GM18873 (cell line): Measurements from ENCODE around the gene SLC17A7.

ENCODE experiments used
- ATAC-seq: cut with Tn5 transposase; IDR thresholded peaks from one replicate; pipeline ENCODE4 v1.9.1; 2021; ENCODE audit warnings: mild to moderate bottlenecking, moderate library complexity, moderate number of reproducible peaks; ENCODE audit not compliant: unreplicated experiment, low FRiP score

The SLC17A7 gene

DNA sequence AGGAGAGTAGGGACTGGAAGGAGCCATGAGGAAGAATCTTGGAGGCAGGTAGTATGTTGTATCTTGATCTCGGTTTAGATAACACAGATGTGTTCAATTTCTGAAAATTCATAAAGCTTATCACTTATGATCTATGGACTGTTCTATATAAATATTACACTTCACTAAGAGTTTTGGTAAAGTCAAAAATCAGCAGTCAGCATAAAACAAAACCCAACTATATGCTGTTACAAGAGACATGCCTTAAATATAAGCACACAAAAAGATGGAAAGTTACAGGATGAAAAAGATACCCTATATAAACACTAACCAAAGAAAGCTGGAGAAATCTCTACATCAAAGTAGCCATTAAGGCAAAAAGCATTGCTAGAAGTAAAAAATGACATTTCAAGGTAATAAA is 57.7 kb downstream of the SLC17A7 start:
- no peak for ATAC-seq

DNA sequence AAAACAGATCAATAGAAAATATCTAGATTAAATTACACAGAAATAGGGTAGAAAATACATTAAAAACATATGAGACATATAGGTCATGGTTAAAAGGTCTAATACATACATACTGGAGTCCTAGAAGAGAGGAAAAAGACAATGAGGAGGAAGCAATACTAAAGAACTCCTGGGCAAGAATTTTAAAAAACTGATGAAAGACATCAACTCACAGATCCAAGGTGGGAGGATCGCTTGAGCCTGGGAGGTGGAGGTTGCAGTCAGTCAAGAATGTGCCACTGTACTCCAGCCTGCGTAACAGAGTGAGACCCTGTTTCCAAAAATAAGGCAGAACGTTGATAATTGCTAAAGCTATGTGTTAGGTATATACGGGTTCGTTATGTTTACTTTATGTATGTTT is 58.7 kb downstream of the SLC17A7 start:
- no peak for ATAC-seq

DNA sequence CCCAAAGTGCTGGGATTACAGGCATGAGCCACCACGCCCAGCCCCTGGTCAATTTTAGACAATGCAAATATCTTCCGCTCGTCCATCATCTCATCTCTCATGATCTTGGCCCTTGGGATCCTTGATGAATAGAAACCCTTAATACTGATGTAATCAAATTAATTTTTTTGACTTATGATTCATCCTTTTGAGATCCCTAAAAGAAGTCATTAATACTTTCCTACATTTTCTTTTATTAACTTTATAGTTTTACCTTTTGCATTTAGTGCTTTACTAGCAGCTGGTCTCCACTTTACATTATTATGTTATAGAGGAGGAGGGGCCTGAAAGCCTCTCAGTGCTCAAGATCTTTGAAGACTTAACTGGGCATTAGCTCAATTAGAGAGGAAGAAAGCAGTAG is 60.9 kb downstream of the SLC17A7 start:
- ATAC-seq = no peak
